Stimulated activated CD8-positive, alpha-beta memory T cell treated with anti-CD3 and anti-CD28 coated beads, Interleukin-4, amount 100 ng/mL, for 24 hours (primary cell): ENCODE data around the gene ERG.

Source experiments
- DNase-seq: peaks from one replicate; pipeline ENCODE4 v3.0.0-alpha.2; 2020; ENCODE audit warnings: low read depth

The ERG gene

GRCh38 chr21:38496224-38496623, 2.1 kb downstream of the ERG start:
- DNase-seq = no peak

GRCh38 chr21:38495696-38496095, 2.6 kb downstream of the ERG start:
- no peak for DNase-seq

GRCh38 chr21:38495242-38495641, 3.0 kb downstream of the ERG start:
- no peak for DNase-seq

- DNase-seq = no peak
These were observed 3.6 kb downstream of the ERG start for GRCh38 chr21:38494703-38495102.

GRCh38 chr21:38494251-38494642, 4.0 kb downstream of the ERG start:
- DNase-seq = no peak

GRCh38 chr21:38493549-38494250, 4.6 kb downstream of the ERG start:
- DNase-seq = no peak

GRCh38 chr21:38492007-38492406, 6.3 kb downstream of the ERG start:
- no peak for DNase-seq

GRCh38 chr21:38491536-38491935, 6.7 kb downstream of the ERG start:
- no peak for DNase-seq

GRCh38 chr21:38490411-38491020, 7.8 kb downstream of the ERG start:
- no peak for DNase-seq

- DNase-seq = no peak
These were observed 8.5 kb downstream of the ERG start for GRCh38 chr21:38489729-38490128.

GRCh38 chr21:38489271-38489652, 9.0 kb downstream of the ERG start:
- no peak for DNase-seq

GRCh38 chr21:38488640-38489270, 9.5 kb downstream of the ERG start:
- no peak for DNase-seq

GRCh38 chr21:38487901-38488639, 10.2 kb downstream of the ERG start:
- no peak for DNase-seq

GRCh38 chr21:38486706-38487105, 11.6 kb downstream of the ERG start:
- no peak for DNase-seq

- no peak for DNase-seq
These were observed 12.1 kb downstream of the ERG start for GRCh38 chr21:38486221-38486620.

GRCh38 chr21:38479641-38480525, 18.4 kb downstream of the ERG start:
- DNase-seq = no peak

GRCh38 chr21:38478782-38479181, 19.5 kb downstream of the ERG start:
- DNase-seq = no peak

GRCh38 chr21:38477226-38477625, 21.1 kb downstream of the ERG start:
- DNase-seq = no peak

GRCh38 chr21:38476385-38476784, 21.9 kb downstream of the ERG start:
- DNase-seq = no peak

- no peak for DNase-seq
These were observed 22.8 kb downstream of the ERG start for GRCh38 chr21:38475519-38475918.

- DNase-seq = no peak
These were observed 23.5 kb downstream of the ERG start for GRCh38 chr21:38474796-38475195.

- no peak for DNase-seq
These were observed 24.2 kb downstream of the ERG start for GRCh38 chr21:38474124-38474523.
